Esophagus squamous epithelium (tissue), 5 donors: ENCODE measurements around the gene WDR31. TPM values are rescaled to one million over a fixed set of nuclear protein-coding genes. Genes with fewer than 3 reads are reported as not detected.

ENCODE experiments used
- DNase-seq: peaks from one replicate; lab custom pipeline; 2025; lab: John Stamatoyannopoulos, UW
- H3K27ac ChIP-seq, 4 donors: fragments of 200-600 bp; sonication (generic); one replicate each; pipeline ENCODE4 v1.5.1; 2016 to 2019; ENCODE audit warnings: mild to moderate bottlenecking in 1 of 4
- H3K27me3 ChIP-seq, 4 donors: fragments of 200-600 bp; sonication (generic); 1 replicate in 3 of 4; 2 replicates in 1 of 4; pipeline versions ENCODE4 v1.5.1 to v1.6.0; 2017 to 2021; ENCODE audit warnings: antibody characterized with exemption in 1 of 4
- H3K36me3 ChIP-seq, 3 donors: fragments of 200-600 bp; sonication (generic); one replicate each; pipeline ENCODE4 v1.5.1; 2016 to 2019
- H3K4me1 ChIP-seq, 3 donors: fragments of 200-600 bp; sonication (generic); one replicate each; pipeline ENCODE4 v1.5.1; 2017 to 2019
- H3K4me3 ChIP-seq, 4 donors: fragments of 200-600 bp; sonication (generic); 1 replicate in 3 of 4; 2 replicates in 1 of 4; pipeline ENCODE4 v1.5.1; 2016 to 2019; ENCODE audit warnings: mild to moderate bottlenecking in 2 of 4, moderate library complexity in 1 of 4
- H3K9me3 ChIP-seq, 3 donors: fragments of 200-600 bp; sonication (generic); one replicate each; pipeline ENCODE4 v1.5.1; 2016 to 2019
- POLR2A ChIP-seq, 4 donors: fragments of 450-650 bp; IDR thresholded peaks; one replicate each; pipeline ENCODE4 v1.6.1; 2017; ENCODE audit warnings: antibody characterized with exemption in 4 of 4, mild to moderate bottlenecking in 4 of 4, moderate library complexity in 3 of 4
- WGBS, 2 donors: methylation state at CpG; one replicate each; pipeline ENCODE4 v1.1.5; 2018; 5-methylcytosine and 5-hydroxymethylcytosine counted together
- intact Hi-C: fragments of 100-400 bp; cut with DNase I; formaldehyde crosslinking; loops from one replicate; pipeline ENCODE4 v1.15.0; 2022
- total RNA-seq, 4 donors: library from RNA; depleted of rRNA; stranded (reverse); fragments of >200 nt; gene quantifications; one replicate each; pipeline ENCODE4 v1.1.0, GENCODE V29; 2016
- TF ChIP-seq, protein P1 (sequence below), 6 experiments: fragments of 450-650 bp in 4 of 6; fragments of 200-600 bp in 2 of 6; sonication (generic) in 2 of 6; IDR thresholded peaks; one replicate each; pipeline ENCODE4 v1.5.1; 2016 to 2019; ENCODE audit warnings: antibody characterized with exemption in 6 of 6, mild to moderate bottlenecking in 4 of 6, moderate library complexity in 4 of 6
- donor health status: DM: yes; HTN: yes; CAD: no.

Gene WDR31
- total RNA-seq, 4 donors from 2014 or later: 1.1 to 1.9 (median 1.5) TPM

- Histone ChIP-seq H3K27ac (peak overlapping the region in 1 of 4 donors; percentile 2), H3K27me3 (no peaks in the 10 kb centered on the region), H3K36me3 (peaks cover 0 to 17% (median 0%) of the 10 kb centered on the region in 3 donors), H3K4me1 (peaks cover 0 to 6% (median 3%) of the 10 kb centered on the region in 3 donors), H3K9me3 (no peaks in the 10 kb centered on the region), H3K4me3 (no peak overlapping the region)
- DNase-seq: no peak
- TF ChIP-seq, protein P1, sequence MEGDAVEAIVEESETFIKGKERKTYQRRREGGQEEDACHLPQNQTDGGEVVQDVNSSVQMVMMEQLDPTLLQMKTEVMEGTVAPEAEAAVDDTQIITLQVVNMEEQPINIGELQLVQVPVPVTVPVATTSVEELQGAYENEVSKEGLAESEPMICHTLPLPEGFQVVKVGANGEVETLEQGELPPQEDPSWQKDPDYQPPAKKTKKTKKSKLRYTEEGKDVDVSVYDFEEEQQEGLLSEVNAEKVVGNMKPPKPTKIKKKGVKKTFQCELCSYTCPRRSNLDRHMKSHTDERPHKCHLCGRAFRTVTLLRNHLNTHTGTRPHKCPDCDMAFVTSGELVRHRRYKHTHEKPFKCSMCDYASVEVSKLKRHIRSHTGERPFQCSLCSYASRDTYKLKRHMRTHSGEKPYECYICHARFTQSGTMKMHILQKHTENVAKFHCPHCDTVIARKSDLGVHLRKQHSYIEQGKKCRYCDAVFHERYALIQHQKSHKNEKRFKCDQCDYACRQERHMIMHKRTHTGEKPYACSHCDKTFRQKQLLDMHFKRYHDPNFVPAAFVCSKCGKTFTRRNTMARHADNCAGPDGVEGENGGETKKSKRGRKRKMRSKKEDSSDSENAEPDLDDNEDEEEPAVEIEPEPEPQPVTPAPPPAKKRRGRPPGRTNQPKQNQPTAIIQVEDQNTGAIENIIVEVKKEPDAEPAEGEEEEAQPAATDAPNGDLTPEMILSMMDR (IDR thresholded peaks at IDR 0.05): no peak
- no peak for TF ChIP-seq POLR2A (IDR thresholded peaks at IDR 0.05)
- whole genome bisulfite sequencing, 2 donors: 54 to 63% methylated on average over 1 of the region's 1 CpG
- intact Hi-C loops: no loop called here
These were observed 24.9 kb upstream of the WDR31 start for GRCh38 chr9:113364951-113365350.

GRCh38 chr9:113363336-113363735 is 23.3 kb upstream of the WDR31 start:
- intact Hi-C loops: no loop called here
- Histone ChIP-seq H3K27ac (no peak overlapping the region), H3K4me1 (peaks cover 0 to 6% (median 3%) of the 10 kb centered on the region in 3 donors), H3K4me3 (no peak overlapping the region), H3K9me3 (no peaks in the 10 kb centered on the region), H3K27me3 (no peaks in the 10 kb centered on the region), H3K36me3 (peaks cover 0 to 15% (median 0%) of the 10 kb centered on the region in 3 donors)
- TF ChIP-seq, protein P1 (IDR thresholded peaks at IDR 0.05): no peak
- TF ChIP-seq POLR2A (IDR thresholded peaks at IDR 0.05): no peak
- 83 to 93% methylated on average over 2 to 3 of the region's 3 CpGs for WGBS, 2 donors
- no peak for DNase-seq

DNA sequence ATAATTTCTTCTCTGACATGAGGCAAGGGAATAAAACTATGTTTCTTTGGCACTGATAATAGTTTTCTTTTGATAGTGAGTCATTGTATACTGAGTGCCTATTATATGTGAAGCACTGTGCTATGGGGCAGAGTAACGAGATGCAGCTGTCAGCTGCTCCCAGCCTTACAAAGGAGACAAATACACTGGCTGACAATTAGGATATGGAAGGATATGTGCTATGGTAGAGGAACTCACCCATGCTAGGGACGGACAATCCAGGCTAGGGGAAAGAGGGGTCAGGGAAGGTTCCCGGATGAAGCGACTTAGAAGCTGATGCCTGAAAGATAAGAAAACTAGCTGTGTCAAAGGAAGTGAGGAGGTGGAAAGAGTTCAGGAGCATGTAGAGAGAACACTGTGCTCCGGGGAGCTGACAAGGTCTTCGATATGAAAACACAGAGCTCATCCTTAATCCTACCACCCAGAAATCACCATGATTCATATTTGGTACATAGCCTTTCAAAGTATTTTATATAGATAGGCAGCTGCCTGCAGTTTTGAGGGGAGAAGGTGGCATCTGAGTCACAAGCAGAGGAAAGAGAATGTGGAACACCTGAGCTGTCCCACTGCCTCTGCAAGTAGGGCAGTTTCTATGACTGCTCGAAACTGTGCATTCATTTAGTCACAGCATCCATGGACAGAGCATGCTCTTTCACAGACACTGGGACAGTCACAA is 21.4 kb upstream of the WDR31 start:
- H3K4me1 ChIP-seq: peaks cover 0 to 6% (median 3%) of the 10 kb centered on the region in 3 donors
- H3K27ac ChIP-seq: no peak overlapping the region
- 48 to 55% methylated on average over 7 of the region's 7 CpGs for WGBS, 2 donors
- no peak for DNase-seq
- H3K36me3 ChIP-seq: peaks cover 0 to 20% (median 0%) of the 10 kb centered on the region in 3 donors
- H3K27me3 ChIP-seq: no peaks in the 10 kb centered on the region
- H3K4me3 ChIP-seq: no peak overlapping the region
- no peak for TF ChIP-seq POLR2A (IDR thresholded peaks at IDR 0.05)
- intact Hi-C loops: no loop called here
- H3K9me3 ChIP-seq: no peaks in the 10 kb centered on the region

- Histone ChIP-seq H3K4me1 (peaks cover 0 to 6% (median 2%) of the 10 kb centered on the region in 3 donors), H3K27me3 (no peaks in the 10 kb centered on the region), H3K4me3 (no peak overlapping the region), H3K27ac (no peak overlapping the region), H3K36me3 (peaks cover 0 to 21% (median 0%) of the 10 kb centered on the region in 3 donors), H3K9me3 (no peaks in the 10 kb centered on the region)
- intact Hi-C loops: no loop called here
- WGBS, 2 donors: 84 to 85% methylated on average over 5 of the region's 15 CpGs
- no peak for DNase-seq
- TF ChIP-seq POLR2A (IDR thresholded peaks at IDR 0.05): no peak
- TF ChIP-seq, protein P1 (IDR thresholded peaks at IDR 0.05): no peak
These were observed 20.3 kb upstream of the WDR31 start for GRCh38 chr9:113360242-113360842.

DNA sequence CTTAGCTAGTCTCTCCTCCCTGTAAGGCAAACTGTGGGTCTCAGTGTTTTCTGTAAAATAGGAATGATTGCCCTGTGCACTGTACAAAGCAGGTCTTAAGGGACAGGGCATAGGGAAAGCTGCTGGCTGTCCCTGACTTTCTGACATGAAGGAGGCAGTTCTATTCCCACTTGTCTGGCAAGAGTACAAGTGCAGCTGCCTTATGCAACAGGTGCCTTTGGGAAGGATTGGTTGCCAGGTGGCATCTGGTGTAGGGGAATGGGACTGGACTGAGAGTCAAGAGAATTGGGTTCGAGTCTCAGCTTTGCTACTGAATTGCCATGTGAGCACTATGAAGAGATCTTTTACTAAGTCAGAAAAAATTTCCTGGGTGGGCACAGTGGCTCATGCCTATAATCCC is 19.3 kb upstream of the WDR31 start:
- no peak for DNase-seq
- 91 to 100% methylated on average over 1 of the region's 1 CpG for WGBS, 2 donors
- Histone ChIP-seq H3K4me1 (peaks cover 0 to 6% (median 0%) of the 10 kb centered on the region in 3 donors), H3K27ac (no peak overlapping the region), H3K27me3 (peaks cover 0 to under 1% (median 0%) of the 10 kb centered on the region in 4 donors), H3K9me3 (no peaks in the 10 kb centered on the region), H3K4me3 (no peak overlapping the region), H3K36me3 (peaks cover 0 to 30% (median 0%) of the 10 kb centered on the region in 3 donors)
- TF ChIP-seq, protein P1 (IDR thresholded peaks at IDR 0.05): no peak
- no peak for TF ChIP-seq POLR2A (IDR thresholded peaks at IDR 0.05)
- intact Hi-C loops: no loop called here
